GM18873 (cell line): ENCODE results near the gene NKD1.

Experiments used
- ATAC-seq: cut with Tn5 transposase; IDR thresholded peaks from one replicate; pipeline ENCODE4 v1.9.1; 2021; ENCODE audit warnings: mild to moderate bottlenecking, moderate library complexity, moderate number of reproducible peaks; ENCODE audit not compliant: unreplicated experiment, low FRiP score

The NKD1 gene

GRCh38 chr16:50555269-50555875 lies 7.2 kb downstream of the NKD1 start:
- no peak for ATAC-seq

GRCh38 chr16:50555952-50556673 lies 7.9 kb downstream of the NKD1 start:
- no peak for ATAC-seq

- ATAC-seq: no peak
These were observed 8.8 kb downstream of the NKD1 start for GRCh38 chr16:50557046-50557445.

- ATAC-seq: no peak
These were observed 10.7 kb downstream of the NKD1 start for GRCh38 chr16:50558913-50559312.

GRCh38 chr16:50559342-50559741 lies 11.1 kb downstream of the NKD1 start:
- no peak for ATAC-seq

- no peak for ATAC-seq
These were observed 11.8 kb downstream of the NKD1 start for GRCh38 chr16:50559804-50560514.

- ATAC-seq: no peak
These were observed 13.0 kb downstream of the NKD1 start for GRCh38 chr16:50560903-50561863.

GRCh38 chr16:50562657-50563056 lies 14.5 kb downstream of the NKD1 start:
- no peak for ATAC-seq

GRCh38 chr16:50563989-50564388 lies 15.8 kb downstream of the NKD1 start:
- ATAC-seq: no peak

- no peak for ATAC-seq
These were observed 17.2 kb downstream of the NKD1 start for GRCh38 chr16:50565428-50565827.

- ATAC-seq: no peak
These were observed 18.1 kb downstream of the NKD1 start for GRCh38 chr16:50566014-50566962.

- ATAC-seq: no peak
These were observed 19.5 kb downstream of the NKD1 start for GRCh38 chr16:50567651-50568050.

- no peak for ATAC-seq
These were observed 20.1 kb downstream of the NKD1 start for GRCh38 chr16:50568187-50568815.

- ATAC-seq: no peak
These were observed 22.2 kb downstream of the NKD1 start for GRCh38 chr16:50570354-50570753.

- no peak for ATAC-seq
These were observed 22.8 kb downstream of the NKD1 start for GRCh38 chr16:50570808-50571598.

GRCh38 chr16:50571786-50572185 lies 23.6 kb downstream of the NKD1 start:
- ATAC-seq: no peak

- no peak for ATAC-seq
These were observed 24.5 kb downstream of the NKD1 start for GRCh38 chr16:50572700-50573099.

GRCh38 chr16:50573279-50573678 lies 25.1 kb downstream of the NKD1 start:
- ATAC-seq: no peak
